ENCODE measurements around the gene APBB1. TPM values are rescaled to one million over a fixed set of nuclear protein-coding genes. Genes with fewer than 3 reads are reported as not detected.
A peak's percentile ranks its signal among the peaks of the same experiment; 100 is the strongest.

Gene APBB1
- total RNA-seq, 5 donors from 2014 or later (not counting 1 experiment from before 2014, with no cell fraction given), result 71.3 to 152 (median 106) TPM

DNA sequence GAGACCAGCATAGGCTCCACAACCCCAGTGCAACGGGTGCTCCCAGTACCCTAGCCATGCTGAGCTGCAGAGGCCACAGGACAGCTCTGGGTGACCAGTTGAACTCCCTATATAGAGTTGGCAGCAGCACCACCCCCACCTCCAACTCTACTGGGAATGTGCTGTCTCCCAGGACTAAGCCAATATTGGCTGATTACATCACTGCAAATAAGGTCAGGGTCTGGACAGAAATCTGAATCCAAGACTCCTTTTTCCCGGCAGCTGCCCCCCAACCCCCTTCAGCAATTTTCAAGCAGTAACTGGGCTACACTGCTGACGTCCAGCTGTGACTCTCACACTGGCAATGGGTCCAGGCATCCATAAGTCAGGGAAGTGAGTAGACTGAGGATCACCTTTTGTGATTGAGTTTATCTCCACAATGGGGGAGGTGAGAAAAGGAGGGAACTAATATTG lies 22.0 kb upstream of the APBB1 start, which contains the start of gene HPX:
Gene HPX (minus strand): TSS at position 82 of the 453 bp plus-strand sequence. CDS start 24 bp downstream, at position 58.
- Mint-ChIP-seq H3K27ac (no peak within 1 kb of the TSS), H3K4me3 (no peak within 1 kb of the TSS), H3K4me1 (peaks cover 2 to 3% (median 2%) of the 10 kb centered on the region in 3 donors), H3K36me3 (no peaks in the 10 kb centered on the region), H3K27me3 (no peaks in the 10 kb centered on the region), H3K9me3 (no peaks in the 10 kb centered on the region)
- Histone ChIP-seq H3K27ac (ENCODE audit: low read length) (no peak within 1 kb of the TSS), H3K27me3 (replicated peaks in 1 of 2; ENCODE audit: control insufficient read depth in 2 of 2, extremely low read depth in 1 of 2, insufficient read depth in 2 of 2, low read length in 1 of 2) (no peaks in the 10 kb centered on the region), H3K9me3 (no peaks in the 10 kb centered on the region), H3K4me3 (ENCODE audit: control insufficient read depth in 1 of 2, extremely low read depth in 1 of 2, low read length in 1 of 2) (no peak within 1 kb of the TSS), H3K36me3 (ENCODE audit: control insufficient read depth in 2 of 2, extremely low read depth in 1 of 2, insufficient read depth in 1 of 2, low read length in 1 of 2) (no peaks in the 10 kb centered on the region), H3K4me1 (ENCODE audit: control insufficient read depth in 1 of 2, extremely low read depth in 1 of 2, insufficient read depth in 2 of 2, low read length in 2 of 2) (peaks cover 23 to 32% of the 10 kb centered on the region in 2 experiments)
- ChIA-PET POLR2A (no interaction called here), CTCF (interaction anchor here (0.6 to 5.1 kb wide), 10 partner anchors 14 to 1314 kb away, joined by 3 to 61 read pairs (median 4); no protein-coding TSS in a partner anchor)
- no peak for ATAC-seq (replicated peaks in 1 of 4)
- no peak for DNase-seq
- WGBS (ENCODE audit: insufficient coverage), result 85% methylated on average over 2 of the region's 3 CpGs

GRCh38 chr11:6438979-6439571 lies 20.2 kb upstream of the APBB1 start:
- 9% methylated on average over 1 of the region's 1 CpG for WGBS (ENCODE audit: insufficient coverage)
- peaks cover 23 to 32% of the 10 kb centered on the region in 2 experiments for H3K4me1 ChIP-seq (ENCODE audit: control insufficient read depth in 1 of 2, extremely low read depth in 1 of 2, insufficient read depth in 2 of 2, low read length in 2 of 2)
- ChIA-PET CTCF (interaction anchor here (0.5 to 5.1 kb wide), 5 partner anchors 21 to 146 kb away, joined by 3 to 61 read pairs (median 3); no protein-coding TSS in a partner anchor), POLR2A (no interaction called here)
- H3K27me3 Mint-ChIP-seq, result no peaks in the 10 kb centered on the region
- no peaks in the 10 kb centered on the region for H3K27me3 ChIP-seq (replicated peaks in 1 of 2; ENCODE audit: control insufficient read depth in 2 of 2, extremely low read depth in 1 of 2, insufficient read depth in 2 of 2, low read length in 1 of 2)
- H3K36me3 ChIP-seq (ENCODE audit: control insufficient read depth in 2 of 2, extremely low read depth in 1 of 2, insufficient read depth in 1 of 2, low read length in 1 of 2), result no peaks in the 10 kb centered on the region
- no peak overlapping the region for H3K27ac Mint-ChIP-seq
- no peaks in the 10 kb centered on the region for H3K36me3 Mint-ChIP-seq
- no peak overlapping the region for H3K4me3 Mint-ChIP-seq
- no peaks in the 10 kb centered on the region for H3K9me3 Mint-ChIP-seq
- peaks cover 2 to 6% (median 3%) of the 10 kb centered on the region in 3 donors for H3K4me1 Mint-ChIP-seq
- no peak overlapping the region for H3K4me3 ChIP-seq (ENCODE audit: control insufficient read depth in 1 of 2, extremely low read depth in 1 of 2, low read length in 1 of 2)
- H3K27ac ChIP-seq (ENCODE audit: low read length), result no peak overlapping the region
- peak in 18 of 35 experiments; percentile 13 to 67 (median 24) for DNase-seq
- H3K9me3 ChIP-seq, result no peaks in the 10 kb centered on the region
- ATAC-seq (replicated peaks in 1 of 4), result peak in 3 of 4 experiments; percentile 17 to 66 (median 37)

DNA sequence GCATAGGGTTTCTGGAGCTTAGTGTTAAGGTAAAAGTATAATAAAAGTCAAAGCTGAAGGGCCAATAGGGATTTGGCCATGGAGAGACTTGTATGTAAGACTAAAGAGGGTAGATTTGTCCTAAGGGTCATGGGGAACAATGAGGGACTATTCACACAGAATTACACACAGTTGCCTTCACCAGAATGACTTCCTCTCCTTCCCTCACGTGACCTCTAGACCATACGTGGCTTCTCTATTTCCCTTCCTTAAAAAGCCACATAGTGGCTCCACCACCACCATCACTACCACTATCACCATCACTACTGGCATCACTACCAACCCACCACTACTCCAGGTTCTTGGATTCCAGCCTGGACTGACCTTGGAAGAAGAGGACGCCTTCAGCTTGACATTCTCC lies 19.1 kb upstream of the APBB1 start:
- peaks cover 2 to 7% (median 3%) of the 10 kb centered on the region in 3 donors for H3K4me1 Mint-ChIP-seq
- Histone ChIP-seq H3K4me3 (ENCODE audit: control insufficient read depth in 1 of 2, extremely low read depth in 1 of 2, low read length in 1 of 2) (no peak overlapping the region), H3K36me3 (ENCODE audit: control insufficient read depth in 2 of 2, extremely low read depth in 1 of 2, insufficient read depth in 1 of 2, low read length in 1 of 2) (no peaks in the 10 kb centered on the region), H3K4me1 (ENCODE audit: control insufficient read depth in 1 of 2, extremely low read depth in 1 of 2, insufficient read depth in 2 of 2, low read length in 2 of 2) (peaks cover 21 to 26% of the 10 kb centered on the region in 2 experiments), H3K27me3 (replicated peaks in 1 of 2; ENCODE audit: control insufficient read depth in 2 of 2, extremely low read depth in 1 of 2, insufficient read depth in 2 of 2, low read length in 1 of 2) (no peaks in the 10 kb centered on the region), H3K9me3 (no peaks in the 10 kb centered on the region), H3K27ac (ENCODE audit: low read length) (no peak overlapping the region)
- ChIA-PET POLR2A (interaction anchor here in 1 of 2 donors (1.1 kb wide), 1 partner anchor 48 kb away, joined by 3 read pairs; the partner anchor contains the start of gene SMPD1), CTCF (interaction anchor here in 1 of 2 donors (0.8 to 5.1 kb wide), 3 partner anchors 19 to 59 kb away, joined by 3 to 61 read pairs (median 3); partner anchors contain the start of gene APBB1)
- WGBS (ENCODE audit: insufficient coverage), result 8% methylated on average over 2 of the region's 3 CpGs
- H3K9me3 Mint-ChIP-seq, result no peaks in the 10 kb centered on the region
- H3K27me3 Mint-ChIP-seq, result no peaks in the 10 kb centered on the region
- no peak overlapping the region for H3K4me3 Mint-ChIP-seq
- ATAC-seq (replicated peaks in 1 of 4), result peak in 3 of 4 experiments; percentile 56 to 78 (median 69)
- DNase-seq, result peak in 2 of 35 experiments; percentile 12 to 27
- H3K36me3 Mint-ChIP-seq, result no peaks in the 10 kb centered on the region
- H3K27ac Mint-ChIP-seq, result no peak overlapping the region

DNA sequence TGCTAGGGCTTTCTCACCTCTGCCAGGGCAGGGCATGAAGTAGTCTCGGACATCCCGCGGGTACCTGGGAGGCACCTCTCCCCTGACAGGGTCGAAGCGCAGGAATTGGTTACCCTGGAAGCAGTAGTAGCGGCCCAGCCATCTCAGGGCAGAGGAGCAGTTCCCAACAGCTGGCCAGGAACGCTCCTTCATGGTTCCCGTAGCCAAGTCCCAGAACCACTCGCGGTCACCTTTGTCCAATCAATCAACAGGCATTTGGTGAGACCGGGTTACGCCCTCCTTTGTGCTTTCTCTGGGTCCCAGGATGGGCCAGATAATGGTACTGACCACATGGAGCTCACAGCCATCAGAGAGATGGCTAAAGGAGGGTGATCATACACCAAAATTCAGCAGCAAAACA lies 18.5 kb upstream of the APBB1 start:
- ChIA-PET POLR2A (interaction anchor here in 1 of 2 donors (1.1 kb wide), 1 partner anchor 47 kb away, joined by 3 read pairs; the partner anchor contains the start of gene SMPD1), CTCF (interaction anchor here (0.6 to 5.1 kb wide), 5 partner anchors 18 to 64 kb away, joined by 3 to 61 read pairs (median 3); partner anchors contain the start of gene APBB1 (in 1 of the 2))
- ATAC-seq (replicated peaks in 1 of 4), result no peak
- no peak overlapping the region for H3K27ac ChIP-seq (ENCODE audit: low read length)
- H3K4me3 ChIP-seq (ENCODE audit: control insufficient read depth in 1 of 2, extremely low read depth in 1 of 2, low read length in 1 of 2), result no peak overlapping the region
- Mint-ChIP-seq H3K27me3 (no peaks in the 10 kb centered on the region), H3K4me1 (peaks cover 2 to 12% (median 3%) of the 10 kb centered on the region in 3 donors), H3K4me3 (no peak overlapping the region), H3K27ac (no peak overlapping the region), H3K36me3 (no peaks in the 10 kb centered on the region), H3K9me3 (no peaks in the 10 kb centered on the region)
- WGBS (ENCODE audit: insufficient coverage), result 96% methylated on average over 8 of the region's 12 CpGs
- H3K27me3 ChIP-seq (replicated peaks in 1 of 2; ENCODE audit: control insufficient read depth in 2 of 2, extremely low read depth in 1 of 2, insufficient read depth in 2 of 2, low read length in 1 of 2), result no peaks in the 10 kb centered on the region
- no peaks in the 10 kb centered on the region for H3K9me3 ChIP-seq
- no peaks in the 10 kb centered on the region for H3K36me3 ChIP-seq (ENCODE audit: control insufficient read depth in 2 of 2, extremely low read depth in 1 of 2, insufficient read depth in 1 of 2, low read length in 1 of 2)
- no peak for DNase-seq
- H3K4me1 ChIP-seq (ENCODE audit: control insufficient read depth in 1 of 2, extremely low read depth in 1 of 2, insufficient read depth in 2 of 2, low read length in 2 of 2), result peaks cover 21 to 25% of the 10 kb centered on the region in 2 experiments

DNA sequence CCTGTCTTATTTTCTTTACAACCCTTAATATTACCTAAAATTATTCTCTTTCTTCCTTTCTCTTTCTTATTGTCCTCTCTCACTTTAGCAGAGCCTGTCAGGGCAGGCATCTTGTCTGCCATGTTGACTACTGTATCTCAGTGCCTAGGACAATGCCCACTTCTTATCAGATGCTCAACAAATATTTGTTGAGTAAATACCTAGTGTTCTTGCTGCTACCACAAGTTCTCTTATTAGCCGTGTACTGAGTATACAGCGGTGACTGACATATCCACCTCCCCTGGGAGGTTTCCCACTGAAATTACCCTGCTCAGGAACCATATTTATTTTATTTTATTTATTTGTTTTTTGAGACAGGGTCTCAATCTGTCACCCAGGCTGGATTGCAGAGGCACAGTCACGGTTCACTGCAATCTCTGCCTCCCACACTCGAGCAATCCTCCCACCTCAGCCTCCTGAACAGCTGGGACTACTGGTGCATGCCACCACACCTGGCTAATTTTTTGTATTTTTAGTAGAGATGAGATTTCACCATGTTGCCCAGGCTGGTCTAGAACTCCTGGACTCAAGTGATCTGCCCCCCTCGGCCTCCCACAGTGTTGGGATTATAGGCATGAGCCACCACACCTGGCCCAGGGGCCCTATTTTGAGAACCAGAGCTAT lies 15.2 kb upstream of the APBB1 start:
- Mint-ChIP-seq H3K27ac (no peak overlapping the region), H3K36me3 (no peaks in the 10 kb centered on the region), H3K9me3 (no peaks in the 10 kb centered on the region), H3K4me1 (peaks cover 0 to 23% (median 2%) of the 10 kb centered on the region in 3 donors), H3K27me3 (no peaks in the 10 kb centered on the region), H3K4me3 (no peak overlapping the region)
- DNase-seq (no peak), ATAC-seq (replicated peaks in 1 of 4) (no peak)
- peaks cover 16 to 20% of the 10 kb centered on the region in 2 experiments for H3K4me1 ChIP-seq (ENCODE audit: control insufficient read depth in 1 of 2, extremely low read depth in 1 of 2, insufficient read depth in 2 of 2, low read length in 2 of 2)
- H3K27me3 ChIP-seq (replicated peaks in 1 of 2; ENCODE audit: control insufficient read depth in 2 of 2, extremely low read depth in 1 of 2, insufficient read depth in 2 of 2, low read length in 1 of 2), result no peaks in the 10 kb centered on the region
- ChIA-PET CTCF (no interaction called here), POLR2A (no interaction called here)
- H3K4me3 ChIP-seq (ENCODE audit: control insufficient read depth in 1 of 2, extremely low read depth in 1 of 2, low read length in 1 of 2), result no peak overlapping the region
- no peak overlapping the region for H3K27ac ChIP-seq (ENCODE audit: low read length)
- no CpG with 5 or more reads among the region's 5 CpGs for WGBS (ENCODE audit: insufficient coverage)
- H3K36me3 ChIP-seq (ENCODE audit: control insufficient read depth in 2 of 2, extremely low read depth in 1 of 2, insufficient read depth in 1 of 2, low read length in 1 of 2), result peaks cover 0 to 3% of the 10 kb centered on the region in 2 donors
- no peaks in the 10 kb centered on the region for H3K9me3 ChIP-seq

- no peak overlapping the region for H3K27ac Mint-ChIP-seq
- Histone ChIP-seq H3K36me3 (ENCODE audit: control insufficient read depth in 2 of 2, extremely low read depth in 1 of 2, insufficient read depth in 1 of 2, low read length in 1 of 2) (peaks cover 0 to 3% of the 10 kb centered on the region in 2 donors), H3K4me1 (ENCODE audit: control insufficient read depth in 1 of 2, extremely low read depth in 1 of 2, insufficient read depth in 2 of 2, low read length in 2 of 2) (no peaks in the 10 kb centered on the region), H3K27me3 (replicated peaks in 1 of 2; ENCODE audit: control insufficient read depth in 2 of 2, extremely low read depth in 1 of 2, insufficient read depth in 2 of 2, low read length in 1 of 2) (no peaks in the 10 kb centered on the region), H3K4me3 (ENCODE audit: control insufficient read depth in 1 of 2, extremely low read depth in 1 of 2, low read length in 1 of 2) (no peak overlapping the region), H3K9me3 (no peaks in the 10 kb centered on the region), H3K27ac (ENCODE audit: low read length) (no peak overlapping the region)
- no peaks in the 10 kb centered on the region for H3K36me3 Mint-ChIP-seq
- no peaks in the 10 kb centered on the region for H3K9me3 Mint-ChIP-seq
- WGBS (ENCODE audit: insufficient coverage), result 82% methylated on average over 3 of the region's 3 CpGs
- no peak overlapping the region for H3K4me3 Mint-ChIP-seq
- DNase-seq (no peak), ATAC-seq (replicated peaks in 1 of 4) (no peak)
- H3K27me3 Mint-ChIP-seq, result no peaks in the 10 kb centered on the region
- H3K4me1 Mint-ChIP-seq, result peaks cover 0 to 23% (median 2%) of the 10 kb centered on the region in 3 donors
- POLR2A ChIA-PET, result no interaction called here
- CTCF ChIA-PET, result no interaction called here
Observed at GRCh38 chr11:6431861-6432260, 13.0 kb upstream of the APBB1 start.

Data from T-cell (primary cell).